ENCODE results near the gene FAM171A1.
"Not testable (repeated sequence)": the region's sequence is repeated elsewhere in the genome, so short reads cannot be mapped to it uniquely, and the experiment has no call there.

FAM171A1 gene

DNA sequence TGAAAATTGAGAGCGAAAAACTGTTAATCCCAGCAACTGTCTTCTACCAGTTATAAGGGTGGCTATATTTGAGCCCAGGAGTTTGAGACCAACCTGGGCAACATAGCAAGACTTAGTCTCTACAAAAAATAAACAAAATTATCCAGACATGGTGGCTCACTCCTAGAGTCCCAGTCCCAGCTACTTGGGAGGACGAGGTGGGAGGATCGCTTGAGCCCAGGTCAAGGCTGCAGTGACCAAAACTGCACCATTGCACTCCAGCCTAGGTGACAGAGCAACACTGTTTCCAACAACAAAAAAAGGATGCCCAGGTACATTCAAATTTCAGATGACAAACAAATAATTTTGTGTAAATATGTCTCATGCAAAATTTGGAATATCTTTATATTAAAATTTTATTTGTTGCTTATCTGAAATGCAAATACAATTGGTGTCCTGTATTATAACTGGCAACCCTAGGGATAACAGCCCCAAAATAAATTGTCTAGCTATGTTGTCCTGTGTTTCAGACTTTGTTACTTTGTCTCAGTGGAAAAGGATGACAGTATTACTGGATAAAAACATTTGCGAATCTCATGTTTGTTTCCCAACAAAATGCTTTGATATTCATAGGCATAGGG, 26.7 kb downstream of the FAM171A1 start:
- no peak for DNase-seq

DNA sequence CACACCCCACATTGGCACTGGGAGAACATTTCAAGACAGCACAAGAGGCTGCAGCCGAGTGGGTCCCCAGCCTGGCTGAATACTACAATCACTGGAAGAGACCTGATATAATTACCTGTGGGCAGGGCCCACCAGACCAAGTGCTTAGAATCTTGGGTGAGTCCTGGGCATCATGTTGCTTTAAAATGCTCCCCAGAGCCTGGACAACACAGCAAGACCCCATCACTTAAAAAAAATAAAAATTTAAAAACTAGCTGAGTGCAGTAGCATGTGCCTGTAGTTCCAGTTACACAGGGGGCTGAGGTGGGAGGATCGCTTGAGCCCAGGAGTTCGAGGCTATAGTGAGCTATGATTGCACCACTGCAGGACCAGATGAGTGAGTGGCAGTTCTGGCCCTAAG, 28.1 kb downstream of the FAM171A1 start:
- no peak for DNase-seq

DNA sequence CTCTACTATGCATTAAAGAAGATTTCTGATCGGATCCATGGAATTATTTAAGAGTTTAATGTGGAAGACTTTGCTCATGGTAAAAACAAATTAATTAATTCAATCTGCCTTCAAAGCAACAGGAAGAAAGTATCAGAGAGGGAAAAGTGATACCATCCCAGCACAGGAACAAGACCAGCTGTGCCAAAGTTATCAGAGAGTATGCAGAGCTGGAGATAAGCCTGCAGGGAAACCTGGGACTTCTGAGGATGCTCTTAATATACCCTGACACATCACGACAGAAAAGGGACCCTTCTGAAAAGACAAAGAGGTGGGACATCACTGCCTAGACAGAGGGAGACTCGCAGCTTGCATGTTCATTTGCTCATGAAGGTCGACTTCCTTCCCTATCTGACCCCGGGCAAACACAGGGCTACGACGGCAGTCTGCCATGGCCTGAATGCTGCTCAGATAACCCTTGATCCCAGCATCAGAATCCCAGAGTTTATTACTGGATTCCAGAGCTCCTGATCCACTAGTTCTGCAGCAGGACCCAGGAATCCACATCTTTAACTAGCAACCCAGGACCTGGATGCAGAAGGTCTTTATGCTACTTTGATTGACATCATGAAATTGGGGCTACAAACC, 29.5 kb downstream of the FAM171A1 start:
- DNase-seq: no peak

DNA sequence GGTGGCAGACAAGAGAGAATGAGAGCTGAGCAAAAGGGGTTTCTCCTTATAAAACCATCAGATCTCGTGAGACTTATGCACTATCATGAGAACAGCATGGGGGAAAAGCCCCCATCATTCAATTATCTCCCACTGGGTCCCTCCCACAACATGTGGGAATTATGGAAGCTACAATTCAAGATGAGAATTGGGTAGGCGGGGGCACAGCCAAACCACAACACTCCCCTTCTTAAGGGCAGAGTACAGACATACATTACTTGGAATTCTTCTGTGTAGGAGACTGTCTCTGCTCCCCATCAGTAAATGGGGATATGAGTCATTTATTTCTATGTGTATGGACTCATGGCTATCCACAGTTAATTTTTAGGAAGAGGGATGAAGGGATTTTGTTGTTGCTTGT, 31.2 kb downstream of the FAM171A1 start:
- no peak for DNase-seq

GRCh38 chr10:15337441-15337923, 33.6 kb downstream of the FAM171A1 start:
- DNase-seq: not testable (repeated sequence)

- no peak for DNase-seq
Observed at GRCh38 chr10:15336211-15336610, 34.9 kb downstream of the FAM171A1 start.

- no peak for DNase-seq
Observed at GRCh38 chr10:15335508-15335907, 35.6 kb downstream of the FAM171A1 start.

- no peak for DNase-seq
Observed at GRCh38 chr10:15334650-15335323, 36.3 kb downstream of the FAM171A1 start.

DNA sequence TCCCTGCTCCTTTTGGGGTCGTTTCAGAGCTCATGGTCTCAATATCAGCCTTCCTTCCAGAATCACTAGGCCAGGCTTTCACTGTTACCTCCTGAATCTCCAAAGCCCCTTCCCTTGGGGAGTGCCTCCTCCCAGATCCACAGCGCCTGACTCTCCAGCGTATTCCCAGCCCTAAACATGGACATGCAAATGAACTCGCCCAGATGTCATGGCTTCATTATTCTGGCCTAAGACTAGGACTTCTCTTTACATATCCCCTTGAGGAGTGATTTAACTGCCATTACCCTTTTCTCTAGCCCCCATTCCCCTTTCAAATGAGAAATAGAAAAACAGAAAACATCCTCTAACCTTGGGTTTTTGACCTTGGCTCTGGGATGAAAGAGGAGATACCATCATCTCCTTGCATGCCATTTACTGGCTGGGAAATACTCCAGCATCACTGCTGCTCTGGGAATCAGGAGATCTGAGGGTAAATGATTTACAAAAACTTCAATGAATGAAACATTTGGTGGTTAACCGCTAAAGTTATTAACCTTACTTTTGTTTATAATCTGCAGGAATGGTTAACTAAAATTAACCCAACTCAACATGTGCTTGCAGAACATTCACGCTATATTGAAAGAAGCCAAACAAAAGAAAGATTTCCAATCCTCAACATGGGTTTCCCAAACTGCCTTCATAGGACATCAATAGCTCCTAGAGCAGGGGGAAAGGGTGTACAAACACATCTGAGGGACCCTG, 37.0 kb downstream of the FAM171A1 start:
- no peak for DNase-seq

DNA sequence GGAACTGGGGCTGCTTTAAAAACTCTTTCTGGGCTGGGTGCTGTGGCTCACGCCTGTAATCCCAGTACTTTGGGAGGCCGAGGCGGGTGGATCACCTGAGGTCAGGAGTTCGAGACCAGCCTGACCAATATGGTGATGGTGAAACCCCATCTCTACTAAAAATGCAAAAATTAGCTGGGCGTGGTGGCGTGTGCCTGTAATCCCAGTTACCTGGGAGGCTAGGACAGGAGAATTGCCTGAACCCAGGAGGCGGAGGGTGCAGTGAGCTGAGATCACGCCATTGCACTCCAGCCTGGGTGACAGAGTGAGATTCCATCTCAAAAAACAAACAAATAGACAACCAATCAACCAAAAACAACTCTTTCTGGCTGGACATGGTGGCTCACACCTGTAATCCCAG, 37.9 kb downstream of the FAM171A1 start:
- not testable (repeated sequence) for DNase-seq

GRCh38 chr10:15331461-15331860, 39.6 kb downstream of the FAM171A1 start:
- DNase-seq: no peak

DNA sequence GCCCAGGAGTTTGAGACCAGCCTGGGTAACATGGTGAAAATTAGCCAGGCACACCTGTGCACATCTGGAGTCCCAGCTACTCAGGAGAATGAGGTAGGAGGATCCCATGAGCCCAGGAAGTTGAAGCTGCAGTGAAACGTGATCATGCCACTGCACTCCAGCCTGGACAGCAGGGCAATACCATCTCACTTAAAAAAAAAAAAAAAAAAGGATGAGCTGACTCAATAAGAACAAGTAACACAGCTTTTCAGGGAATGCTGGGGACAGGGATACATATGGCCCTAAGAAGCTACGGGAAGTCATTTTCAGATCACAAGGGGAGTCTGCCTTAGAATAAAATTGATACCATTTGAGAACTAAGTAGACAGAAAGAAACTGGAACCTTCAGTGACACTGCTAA, 41.7 kb downstream of the FAM171A1 start:
- DNase-seq: no peak

GRCh38 chr10:15325944-15326284, 45.2 kb downstream of the FAM171A1 start:
- no peak for DNase-seq

- no peak for DNase-seq
Observed at GRCh38 chr10:15325243-15325943, 45.7 kb downstream of the FAM171A1 start.

DNA sequence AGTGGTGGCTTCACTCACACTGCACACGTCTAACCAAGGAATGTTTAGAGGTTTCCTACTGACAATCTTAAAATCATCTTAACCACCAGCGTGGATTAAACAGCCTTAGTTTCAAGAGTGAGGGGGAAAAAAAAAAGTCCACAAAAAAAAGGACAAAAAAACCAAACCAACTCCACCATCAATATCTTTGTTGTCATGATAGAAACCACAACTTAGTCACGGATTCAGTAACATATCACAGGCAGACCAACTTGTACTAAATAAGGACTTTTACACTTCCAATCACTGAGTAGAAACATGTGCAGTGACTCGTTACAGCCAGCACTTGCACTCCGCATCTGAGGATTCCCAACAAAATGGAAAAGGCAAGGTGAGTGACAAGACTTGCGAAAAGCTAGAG, 46.5 kb downstream of the FAM171A1 start:
- no peak for DNase-seq

- DNase-seq: no peak
Observed at GRCh38 chr10:15324113-15324512, 47.0 kb downstream of the FAM171A1 start.

DNA sequence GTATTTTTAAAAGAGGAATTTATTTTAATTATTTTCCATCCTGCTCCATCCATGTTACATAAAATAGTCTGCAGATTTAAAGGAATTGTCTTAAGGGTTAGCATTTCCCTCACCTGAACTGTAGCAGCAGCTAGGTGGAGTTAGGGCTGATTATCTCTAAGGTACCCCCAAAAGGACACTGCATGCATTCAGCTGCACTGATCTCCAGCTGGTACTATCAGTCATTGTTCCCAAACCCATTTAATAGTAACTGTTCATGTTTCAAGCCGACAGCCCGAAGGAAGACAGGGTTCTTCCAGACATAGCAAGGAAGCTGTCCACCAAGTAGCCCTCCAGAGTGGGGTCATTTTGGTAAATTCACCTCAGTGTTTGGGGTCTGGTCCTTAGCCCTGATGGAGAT, 48.7 kb downstream of the FAM171A1 start:
- DNase-seq: no peak

GRCh38 chr10:15321431-15322341, 49.4 kb downstream of the FAM171A1 start:
- no peak for DNase-seq

- no peak for DNase-seq
Observed at GRCh38 chr10:15320522-15321203, 50.4 kb downstream of the FAM171A1 start.

DNA sequence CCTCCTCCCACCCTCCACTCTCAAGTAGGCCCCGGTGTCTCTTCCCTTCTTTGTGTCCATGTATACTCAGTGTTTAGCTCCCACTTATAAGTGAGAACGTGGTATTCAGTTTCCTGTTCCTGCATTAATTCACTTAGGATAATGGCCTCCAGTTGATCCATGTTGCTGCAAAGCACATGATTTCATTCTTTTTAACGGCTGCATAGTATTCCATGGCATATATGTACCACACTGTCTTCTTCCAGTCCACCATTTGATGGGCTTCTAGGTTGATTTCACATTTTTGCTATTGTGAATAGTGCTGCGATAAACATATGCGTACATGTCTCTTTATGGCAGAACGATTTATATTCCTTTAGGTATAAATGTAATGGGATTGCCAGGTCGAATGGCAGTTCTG, 51.0 kb downstream of the FAM171A1 start:
- DNase-seq: no peak

- peak; percentile 59 for DNase-seq
Observed at GRCh38 chr10:15316871-15317464, 54.1 kb downstream of the FAM171A1 start.

Measured in NCI-H345 (cell line).